Fibroblast of pulmonary artery (primary cell): ENCODE results near the gene SUGCT.
"Not testable (repeated sequence)": the region's sequence is repeated elsewhere in the genome, so short reads cannot be mapped to it uniquely, and the experiment has no call there.

Source experiments
- DNase-seq: peaks from one replicate; pipeline ENCODE4 v3.0.0-alpha.2; 2010; ENCODE audit warnings: low read depth
- H3K4me3 ChIP-seq: replicated peaks from 2 replicates; pipeline ENCODE4 v1.5.1; 2011; ENCODE audit warnings: low read depth, mild to moderate bottlenecking, control low read depth, low read length, moderate library complexity
- TF ChIP-seq, protein P1 (sequence below): IDR thresholded peaks from 2 replicates; pipeline ENCODE4 v1.5.1; 2011; ENCODE audit warnings: mild to moderate bottlenecking, control low read depth, low read length, inconsistent platforms; ENCODE audit errors: missing control alignments

Gene SUGCT

DNA sequence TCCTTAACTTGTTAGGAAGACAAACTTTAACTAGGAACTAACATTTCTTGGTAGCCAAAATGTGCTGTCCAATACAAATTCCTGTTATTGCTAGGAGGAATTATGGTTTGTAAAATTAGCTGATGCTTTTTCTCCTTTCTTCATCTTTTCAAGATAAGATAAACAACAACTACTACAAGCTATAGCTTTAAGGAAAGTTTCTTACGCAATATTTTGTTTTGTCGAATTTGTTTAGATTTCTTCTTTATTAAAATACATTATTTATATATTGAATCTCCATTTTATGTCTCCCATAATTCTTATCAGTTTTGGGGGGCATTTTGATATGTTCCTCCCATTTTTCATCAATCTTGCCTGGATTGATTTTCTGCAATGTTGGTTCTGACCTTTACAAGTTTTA lies 277.5 kb downstream of the SUGCT start:
- DNase-seq = no peak
- TF ChIP-seq, protein P1, sequence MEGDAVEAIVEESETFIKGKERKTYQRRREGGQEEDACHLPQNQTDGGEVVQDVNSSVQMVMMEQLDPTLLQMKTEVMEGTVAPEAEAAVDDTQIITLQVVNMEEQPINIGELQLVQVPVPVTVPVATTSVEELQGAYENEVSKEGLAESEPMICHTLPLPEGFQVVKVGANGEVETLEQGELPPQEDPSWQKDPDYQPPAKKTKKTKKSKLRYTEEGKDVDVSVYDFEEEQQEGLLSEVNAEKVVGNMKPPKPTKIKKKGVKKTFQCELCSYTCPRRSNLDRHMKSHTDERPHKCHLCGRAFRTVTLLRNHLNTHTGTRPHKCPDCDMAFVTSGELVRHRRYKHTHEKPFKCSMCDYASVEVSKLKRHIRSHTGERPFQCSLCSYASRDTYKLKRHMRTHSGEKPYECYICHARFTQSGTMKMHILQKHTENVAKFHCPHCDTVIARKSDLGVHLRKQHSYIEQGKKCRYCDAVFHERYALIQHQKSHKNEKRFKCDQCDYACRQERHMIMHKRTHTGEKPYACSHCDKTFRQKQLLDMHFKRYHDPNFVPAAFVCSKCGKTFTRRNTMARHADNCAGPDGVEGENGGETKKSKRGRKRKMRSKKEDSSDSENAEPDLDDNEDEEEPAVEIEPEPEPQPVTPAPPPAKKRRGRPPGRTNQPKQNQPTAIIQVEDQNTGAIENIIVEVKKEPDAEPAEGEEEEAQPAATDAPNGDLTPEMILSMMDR = no peak
- no peak overlapping the region for H3K4me3 ChIP-seq

DNA sequence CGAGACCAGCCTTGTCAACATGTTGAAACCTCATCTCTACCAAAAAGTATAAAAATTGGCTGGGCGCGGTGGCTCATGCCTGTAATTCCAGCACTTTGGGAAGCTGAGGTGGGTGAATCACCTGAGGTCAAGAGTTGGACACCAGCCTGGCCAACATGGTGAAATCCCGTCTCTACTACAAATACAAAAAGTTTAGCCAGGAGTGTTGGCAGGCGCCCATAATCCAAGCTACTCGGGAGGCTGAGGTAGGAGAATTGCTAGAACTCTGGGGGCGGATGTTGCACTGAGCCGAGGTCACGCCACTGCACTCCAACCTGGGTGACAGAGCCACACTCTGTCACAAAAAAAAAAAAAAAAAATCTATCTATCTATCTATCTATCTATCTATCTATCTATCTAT lies 279.9 kb downstream of the SUGCT start:
- H3K4me3 ChIP-seq, DNase-seq: not testable (repeated sequence)

DNA sequence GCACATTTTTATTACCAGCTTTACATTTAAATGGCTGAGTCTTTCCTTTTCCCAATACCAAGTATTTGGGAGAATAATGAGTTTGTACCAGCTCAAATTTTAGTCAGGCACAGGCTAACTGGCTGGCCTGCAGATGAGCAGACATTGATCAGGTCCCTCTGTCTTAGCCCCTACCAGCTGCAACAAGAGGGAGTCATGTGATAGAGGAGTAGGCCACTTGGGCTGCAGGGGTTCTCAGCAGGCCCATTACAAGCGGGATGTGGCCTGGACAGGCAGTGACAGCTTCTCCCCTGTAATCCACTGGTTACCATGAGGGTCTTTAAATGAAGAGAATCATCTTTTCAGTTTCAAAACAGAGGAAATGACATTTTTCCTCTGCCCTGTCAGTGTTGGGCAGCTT lies 283.6 kb downstream of the SUGCT start:
- TF ChIP-seq, protein P1 = no peak
- no peak for DNase-seq
- H3K4me3 ChIP-seq = no peak overlapping the region

DNA sequence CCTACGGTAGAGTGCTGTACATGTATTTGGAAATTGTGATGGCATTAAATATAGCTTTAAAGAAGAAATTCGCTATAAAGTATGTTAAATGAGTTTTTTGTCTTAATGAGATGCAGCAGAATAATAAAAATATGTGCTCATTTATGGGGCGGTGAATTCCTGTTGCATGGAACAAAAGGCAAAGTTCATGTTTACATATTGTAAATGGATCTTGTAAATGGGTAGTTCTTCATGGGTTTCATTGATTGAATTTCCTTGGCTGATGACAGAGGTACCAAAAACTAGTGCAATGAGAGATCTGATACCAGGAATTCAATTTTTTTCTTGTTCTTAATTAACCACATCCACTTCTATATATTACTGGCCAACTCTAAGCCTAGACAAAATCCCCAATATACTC lies 284.2 kb downstream of the SUGCT start:
- DNase-seq = no peak
- TF ChIP-seq, protein P1 = no peak
- no peak overlapping the region for H3K4me3 ChIP-seq

DNA sequence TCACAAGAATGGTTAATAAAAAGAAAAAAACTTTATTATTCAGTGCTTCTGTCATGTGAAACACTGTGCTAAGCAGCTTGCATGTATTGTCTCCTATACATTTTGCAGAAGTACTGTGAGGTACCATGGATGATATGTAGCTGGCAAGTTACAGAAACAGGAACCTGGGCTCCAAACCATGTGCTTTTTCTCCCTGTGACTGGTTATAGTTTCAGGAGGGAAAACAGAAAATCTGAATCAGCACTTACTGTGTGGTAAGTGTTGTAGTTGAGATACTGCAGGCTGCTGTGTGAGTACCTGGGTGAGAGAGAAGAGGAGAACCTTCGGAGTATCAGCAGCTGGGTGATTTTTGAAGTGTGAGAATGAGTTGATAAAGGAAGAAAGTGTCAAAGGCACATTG lies 285.0 kb downstream of the SUGCT start:
- H3K4me3 ChIP-seq = no peak overlapping the region
- peak; percentile 6 for DNase-seq
- TF ChIP-seq, protein P1 = no peak

DNA sequence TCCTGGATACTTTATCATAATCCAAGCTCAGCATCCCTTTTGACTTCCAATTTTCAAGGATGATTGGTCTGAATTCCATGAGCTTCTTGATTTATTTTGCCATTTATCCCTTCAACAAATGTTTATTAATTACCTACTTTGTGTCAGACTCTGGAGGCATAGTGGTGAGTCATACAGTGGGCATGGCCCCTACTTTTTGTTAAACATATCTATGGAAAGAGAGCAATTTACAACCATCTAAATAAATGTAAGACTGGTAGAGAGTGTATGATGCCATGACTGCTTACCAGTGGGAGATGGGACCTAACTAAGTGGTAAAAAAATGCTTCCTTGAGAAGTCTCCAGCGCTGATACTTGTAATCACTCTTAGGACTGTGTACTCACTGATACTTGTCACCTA lies 286.6 kb downstream of the SUGCT start:
- DNase-seq = no peak
- no peak overlapping the region for H3K4me3 ChIP-seq
- TF ChIP-seq, protein P1 = no peak

DNA sequence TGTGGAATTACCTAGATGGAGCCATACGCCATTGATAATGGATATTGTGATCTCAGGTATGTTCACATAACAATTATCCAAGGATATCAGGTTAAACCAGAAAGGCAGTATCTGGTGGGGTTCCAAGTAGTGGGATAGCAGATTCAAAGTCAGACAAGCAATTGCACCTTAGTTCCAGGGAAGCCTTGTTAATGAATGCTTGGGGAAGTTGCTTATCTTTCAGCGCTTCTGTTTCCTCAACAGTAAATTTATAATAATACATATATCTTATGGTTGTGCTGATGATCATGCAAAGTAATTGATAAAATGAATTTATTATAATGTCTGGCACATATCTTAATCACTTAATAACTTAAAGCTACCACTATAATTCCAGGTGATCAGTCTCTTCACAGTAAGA lies 290.9 kb downstream of the SUGCT start:
- DNase-seq = no peak
- TF ChIP-seq, protein P1 = no peak
- no peak overlapping the region for H3K4me3 ChIP-seq

DNA sequence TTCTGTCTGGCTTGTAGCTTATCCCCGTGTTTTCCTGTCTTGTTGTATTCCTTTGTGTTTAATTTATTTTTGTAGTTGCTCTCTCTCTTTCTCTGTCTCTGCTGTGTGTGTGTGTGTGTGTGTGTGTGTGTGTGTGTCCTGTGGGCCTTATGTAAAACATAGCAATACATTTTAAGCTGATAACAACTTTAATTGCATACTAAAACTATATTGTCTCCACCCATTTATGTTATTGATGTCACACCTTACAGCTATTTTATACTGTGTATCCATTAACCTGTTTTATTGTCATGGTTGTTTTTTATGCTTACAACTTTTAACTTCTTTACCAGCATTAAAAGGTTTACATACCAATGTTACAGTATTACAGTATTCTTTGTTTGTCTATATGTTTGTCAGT lies 293.6 kb downstream of the SUGCT start:
- H3K4me3 ChIP-seq = no peak overlapping the region
- TF ChIP-seq, protein P1 = no peak
- DNase-seq = no peak
